Endothelial cell of umbilical vein (primary cell): ENCODE data around the gene EXOC6B. TPM values are rescaled to one million over a fixed set of nuclear protein-coding genes. Genes with fewer than 3 reads are reported as not detected.
A peak's percentile ranks its signal among the peaks of the same experiment; 100 is the strongest.

ENCODE experiments used
- BruUV-seq: library from RNA; stranded (reverse); fragments of 400-500 nt; replicated peaks from 2 replicates; lab custom pipeline; 2021; lab: Mats Ljungman, UMichigan
- CTCF ChIA-PET: fragments of 300-600, 350-600 bp; sonication (Branson Sonifier 250); formaldehyde crosslinking; loops from one replicate; lab custom pipeline; 2021; ENCODE audit warnings: antibody characterized with exemption, inconsistent platforms; lab: Charles Lee
- POLR2A ChIA-PET: fragments of 300-600, 350-600 bp; sonication (Branson Sonifier 250); formaldehyde crosslinking; loops from one replicate; lab custom pipeline; 2021; ENCODE audit warnings: antibody characterized with exemption, inconsistent platforms; lab: Charles Lee
- DNase-seq: peaks from one replicate; pipeline ENCODE4 v3.0.0-alpha.2; 2011; ENCODE audit warnings: low read depth, low spot score
- FAIRE-seq: peaks from 2 replicates; lab custom pipeline; 2011; peaks lifted over from hg19 to GRCh38; lab: Jason Lieb, UNC
- H2AFZ ChIP-seq: 2 replicates; pipeline ENCODE4 v1.6.0; 2012; ENCODE audit warnings: low read depth, low read length, control low read depth, inconsistent platforms
- H3K27ac ChIP-seq: 2 replicates; pipeline ENCODE4 v1.5.1; 2011; ENCODE audit warnings: low read depth, mild to moderate bottlenecking, control low read depth, low read length, moderate library complexity; ENCODE audit not compliant: insufficient read depth
- H3K27me3 ChIP-seq, 2 experiments: 2 replicates each; pipeline versions ENCODE4 v1.6.0 to v1.6.1; 2011; ENCODE audit warnings: low read length in 2 of 2, mixed read lengths in 1 of 2; ENCODE audit not compliant: control insufficient read depth in 2 of 2, insufficient read depth in 2 of 2
- H3K36me3 ChIP-seq, 2 experiments: 2 replicates in 1 of 2; 3 replicates in 1 of 2; pipeline ENCODE4 v1.5.1; 2011; ENCODE audit warnings: low read length in 2 of 2, mild to moderate bottlenecking in 1 of 2, moderate library complexity in 1 of 2; ENCODE audit not compliant: control insufficient read depth in 2 of 2, insufficient read depth in 2 of 2; ENCODE audit errors: extremely low read depth in 1 of 2
- H3K4me1 ChIP-seq: 3 replicates; pipeline ENCODE4 v1.5.1; 2011; ENCODE audit warnings: mild to moderate bottlenecking, low read length; ENCODE audit not compliant: control insufficient read depth, insufficient read depth; ENCODE audit errors: extremely low read depth
- H3K4me2 ChIP-seq: 2 replicates; pipeline ENCODE4 v1.6.1; 2011; ENCODE audit warnings: low read length, control low read depth, mixed read lengths; ENCODE audit not compliant: insufficient read depth
- H3K4me3 ChIP-seq, 3 experiments: fragments of 200-600 bp in 1 of 3; sonication (generic), shearing (Covaris generic) in 1 of 3; replicated peaks in 1 of 3; 2 replicates each; pipeline ENCODE4 v1.5.1; 2011 to 2016; ENCODE audit warnings: control low read depth in 3 of 3, low read length in 3 of 3, mild to moderate bottlenecking in 2 of 3, inconsistent platforms in 1 of 3, low read depth in 1 of 3, moderate library complexity in 1 of 3; ENCODE audit not compliant: insufficient read depth in 1 of 3
- H3K79me2 ChIP-seq: 2 replicates; pipeline ENCODE4 v1.6.0; 2012; ENCODE audit warnings: low read length, inconsistent platforms; ENCODE audit not compliant: control insufficient read depth, insufficient read depth
- H3K9ac ChIP-seq: replicated peaks from 2 replicates; pipeline ENCODE3; 2011; ENCODE audit warnings: low read length, control low read depth; ENCODE audit not compliant: insufficient read depth; ENCODE audit errors: extremely low read depth
- H3K9me1 ChIP-seq: replicated peaks from 3 replicates; pipeline ENCODE4 v1.6.0; 2011; ENCODE audit warnings: mild to moderate bottlenecking, low read length; ENCODE audit not compliant: control insufficient read depth, insufficient read depth; ENCODE audit errors: extremely low read depth
- H3K9me3 ChIP-seq: replicated peaks from 2 replicates; pipeline ENCODE4 v1.5.1; 2012; ENCODE audit warnings: low read length, inconsistent platforms; ENCODE audit not compliant: control insufficient read depth, insufficient read depth
- H4K20me1 ChIP-seq: replicated peaks from 2 replicates; pipeline ENCODE3; 2011; ENCODE audit warnings: mild to moderate bottlenecking, low read length; ENCODE audit not compliant: control insufficient read depth, insufficient read depth; ENCODE audit errors: extremely low read depth
- EZH2 ChIP-seq: IDR thresholded peaks from 2 replicates; pipeline ENCODE4 v1.6.1; 2012; ENCODE audit warnings: borderline replicate concordance, low read depth, mild to moderate bottlenecking, moderate library complexity, low read length, inconsistent platforms; ENCODE audit not compliant: severe bottlenecking
- FOS ChIP-seq: IDR thresholded peaks from 2 replicates; pipeline ENCODE4 v1.6.1; 2011; ENCODE audit warnings: mild to moderate bottlenecking, low read length, moderate library complexity, borderline replicate concordance; ENCODE audit not compliant: insufficient read depth
- GATA2 ChIP-seq: IDR thresholded peaks from 2 replicates; pipeline ENCODE4 v1.7.0; 2011; ENCODE audit warnings: low read depth, mild to moderate bottlenecking, moderate library complexity, mixed read lengths, low read length; ENCODE audit not compliant: insufficient read length, insufficient read depth
- JUN ChIP-seq: IDR thresholded peaks from 2 replicates; pipeline ENCODE4 v1.6.1; 2011; ENCODE audit warnings: borderline replicate concordance, low read depth; ENCODE audit not compliant: insufficient read length, insufficient read depth
- MYC ChIP-seq: IDR thresholded peaks from one replicate; pipeline ENCODE4 v1.6.1; 2011; ENCODE audit warnings: mild to moderate bottlenecking, low read depth, low read length
- POLR2A ChIP-seq: IDR thresholded peaks from 2 replicates; pipeline ENCODE4 v1.6.1; 2012; ENCODE audit warnings: low read depth, mild to moderate bottlenecking, control low read depth, low read length
- POLR2AphosphoS5 ChIP-seq: IDR thresholded peaks from 2 replicates; pipeline ENCODE4 v1.6.1; 2012; ENCODE audit warnings: low read depth, mild to moderate bottlenecking, control low read depth, low read length, moderate library complexity; ENCODE audit not compliant: insufficient read depth
- dilution Hi-C: fragments of 300-500 bp; cut with MboI; formaldehyde crosslinking; loops from one replicate; pipeline ENCODE4 v1.15.0; 2019; ENCODE audit warnings: low sequenced_read_pairs; ENCODE audit not compliant: extremely low pct_ligation_motif_present
- intact Hi-C: fragments of 100-400 bp; cut with micrococcal nuclease; formaldehyde crosslinking; loops from one replicate; pipeline ENCODE4 v1.10.0; 2022
- polyA plus RNA-seq, 4 experiments: library from polyadenylated mRNA; depleted of rRNA in 3 of 4; stranded (reverse) in 3 of 4; unstranded in 1 of 4; fragments of >200 nt; gene quantifications; 2 replicates each; pipeline versions ENCODE4 v1.2.1 to v1.2.3, GENCODE V29; 2011 to 2012; ENCODE audit warnings: missing spikeins in 1 of 4
- total RNA-seq: library from RNA; stranded (reverse); gene quantifications from 2 replicates; pipeline ENCODE4 v1.2.3, GENCODE V29; 2021
- TF ChIP-seq, protein P1 (sequence below): IDR thresholded peaks from 2 replicates; pipeline ENCODE4 v1.6.1; 2011; ENCODE audit not compliant: insufficient read depth, insufficient read length

Gene EXOC6B
- total and polyA plus RNA-seq, 2 donors (not counting 3 experiments of a cell fraction or from before 2014, with no cell fraction given) = 10.8 to 34.8 TPM

- peak; percentile 88 for DNase-seq
- CTCF ChIA-PET = interaction anchor here (0.9 to 1.5 kb wide), 5 partner anchors 12 to 569 kb away, joined by 3 to 4 read pairs (median 3); no protein-coding TSS in a partner anchor
- dilution Hi-C loops = no loop called here
Measured at GRCh38 chr2:72719416-72719815, 106.4 kb downstream of the EXOC6B start.

DNA sequence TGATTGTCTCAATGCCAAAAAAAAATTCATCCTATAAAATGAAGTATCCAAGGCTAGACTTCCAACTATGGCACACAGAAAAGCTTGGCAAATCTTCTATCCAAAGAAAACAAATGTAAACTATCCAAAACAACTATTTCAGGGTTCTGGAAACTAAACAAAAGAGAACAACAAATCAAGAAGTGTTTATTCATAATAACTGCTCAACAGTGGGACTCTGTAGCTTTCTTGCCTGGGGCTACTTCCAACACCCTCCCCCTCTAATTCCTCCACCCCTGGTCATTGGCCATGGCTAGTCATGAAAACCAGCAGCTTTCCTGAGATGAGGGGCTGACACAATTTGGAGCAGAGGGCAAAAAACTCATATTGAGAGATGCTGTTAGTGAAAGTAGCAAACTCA lies 107.0 kb downstream of the EXOC6B start:
- Histone ChIP-seq H4K20me1 (no peaks in the 10 kb centered on the region), H3K27ac (no peak overlapping the region), H3K9me3 (no peaks in the 10 kb centered on the region), H2AFZ (no peak overlapping the region), H3K4me2 (no peak overlapping the region), H3K27me3 (no peaks in the 10 kb centered on the region), H3K36me3 (no peaks in the 10 kb centered on the region), H3K4me3 (no peak overlapping the region), H3K4me1 (peaks cover 17% of the 10 kb centered on the region), H3K9me1 (no peaks in the 10 kb centered on the region), H3K79me2 (no peaks in the 10 kb centered on the region), H3K9ac (no peak overlapping the region)
- intact Hi-C loops (no loop called here), dilution Hi-C loops (no loop called here)
- BruUV-seq = no TSS peak
- TF ChIP-seq JUN = no peak
- TF ChIP-seq GATA2 = no peak
- no peak for TF ChIP-seq POLR2AphosphoS5
- no peak for TF ChIP-seq MYC
- no peak for TF ChIP-seq EZH2
- TF ChIP-seq, protein P1, sequence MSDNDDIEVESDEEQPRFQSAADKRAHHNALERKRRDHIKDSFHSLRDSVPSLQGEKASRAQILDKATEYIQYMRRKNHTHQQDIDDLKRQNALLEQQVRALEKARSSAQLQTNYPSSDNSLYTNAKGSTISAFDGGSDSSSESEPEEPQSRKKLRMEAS = no peak
- DNase-seq = peak; percentile 4
- POLR2A ChIA-PET = no interaction called here
- no peak for FAIRE-seq
- CTCF ChIA-PET = interaction anchor here (0.9 to 1.5 kb wide), 6 partner anchors 10 to 568 kb away, joined by 3 to 4 read pairs (median 3); no protein-coding TSS in a partner anchor

More at GRCh38 chr2:72719416-72719815, 106.4 kb downstream of the EXOC6B start:
- H4K20me1 ChIP-seq = no peaks in the 10 kb centered on the region
- no peaks in the 10 kb centered on the region for H3K79me2 ChIP-seq
- H3K4me2 ChIP-seq = peak overlapping the region; percentile 18
- H3K9ac ChIP-seq = peak overlapping the region; percentile 54
- H3K9me1 ChIP-seq = no peaks in the 10 kb centered on the region
- H3K9me3 ChIP-seq = no peaks in the 10 kb centered on the region
- H3K36me3 ChIP-seq = no peaks in the 10 kb centered on the region
- H3K4me1 ChIP-seq = peaks cover 17% of the 10 kb centered on the region
- POLR2A ChIA-PET = no interaction called here
- no TSS peak for BruUV-seq
- H3K4me3 ChIP-seq = peak overlapping the region in 1 of 3 experiments; percentile 27
- no peak overlapping the region for H2AFZ ChIP-seq
- intact Hi-C loops = no loop called here
- H3K27me3 ChIP-seq = no peaks in the 10 kb centered on the region
- H3K27ac ChIP-seq = peak overlapping the region; percentile 78
- TF ChIP-seq MYC (no peak), JUN (peak; percentile 24), GATA2 (no peak), POLR2A (no peak), FOS (no peak), POLR2AphosphoS5 (no peak), EZH2 (no peak)
- TF ChIP-seq, protein P1 = no peak
- FAIRE-seq = peak; percentile 75
